Dendritic cell treated with granulocyte-macrophage colony-stimulating factor and Interleukin-4, amounts not matched to agents 40 ng/mL and 50 ng/mL, for 4 days (primary cell): ENCODE measurements around the gene WNT1.

Experiments used
- H3K27ac Mint-ChIP-seq: one replicate; pipeline ENCODE4 v1.8.0; 2022; ENCODE audit warnings: mild to moderate bottlenecking, mixed read lengths
- H3K27me3 Mint-ChIP-seq: one replicate; pipeline ENCODE4 v1.8.0; 2022; ENCODE audit warnings: mild to moderate bottlenecking, mixed read lengths
- H3K36me3 Mint-ChIP-seq: one replicate; pipeline ENCODE4 v1.8.0; 2022; ENCODE audit warnings: low read depth, mixed read lengths
- H3K4me1 Mint-ChIP-seq: one replicate; pipeline ENCODE4 v1.8.0; 2022; ENCODE audit warnings: low read depth, mixed read lengths
- H3K4me3 Mint-ChIP-seq: one replicate; pipeline ENCODE4 v1.8.0; 2022; ENCODE audit warnings: mild to moderate bottlenecking, moderate library complexity, mixed read lengths
- H3K9me3 Mint-ChIP-seq: one replicate; pipeline ENCODE4 v1.8.0; 2022; ENCODE audit warnings: mixed read lengths
- intact Hi-C: fragments of 100-400 bp; cut with micrococcal nuclease; formaldehyde crosslinking; loops from one replicate; pipeline ENCODE4 v1.15.0; 2022

Gene WNT1

GRCh38 chr12:48996794-48997718, 18.9 kb downstream of the WNT1 start:
- H3K27me3 Mint-ChIP-seq: peaks cover 89% of the 10 kb centered on the region
- H3K4me1 Mint-ChIP-seq: peaks cover 54% of the 10 kb centered on the region
- peaks cover 20% of the 10 kb centered on the region for H3K36me3 Mint-ChIP-seq
- intact Hi-C loops: loop anchor here (1.0 kb wide), 2 partner anchors 21 to 46 kb away; partner anchors contain the start of gene PRKAG1
- peak overlapping the region; percentile 51 for H3K4me3 Mint-ChIP-seq
- no peaks in the 10 kb centered on the region for H3K9me3 Mint-ChIP-seq
- no peak overlapping the region for H3K27ac Mint-ChIP-seq

DNA sequence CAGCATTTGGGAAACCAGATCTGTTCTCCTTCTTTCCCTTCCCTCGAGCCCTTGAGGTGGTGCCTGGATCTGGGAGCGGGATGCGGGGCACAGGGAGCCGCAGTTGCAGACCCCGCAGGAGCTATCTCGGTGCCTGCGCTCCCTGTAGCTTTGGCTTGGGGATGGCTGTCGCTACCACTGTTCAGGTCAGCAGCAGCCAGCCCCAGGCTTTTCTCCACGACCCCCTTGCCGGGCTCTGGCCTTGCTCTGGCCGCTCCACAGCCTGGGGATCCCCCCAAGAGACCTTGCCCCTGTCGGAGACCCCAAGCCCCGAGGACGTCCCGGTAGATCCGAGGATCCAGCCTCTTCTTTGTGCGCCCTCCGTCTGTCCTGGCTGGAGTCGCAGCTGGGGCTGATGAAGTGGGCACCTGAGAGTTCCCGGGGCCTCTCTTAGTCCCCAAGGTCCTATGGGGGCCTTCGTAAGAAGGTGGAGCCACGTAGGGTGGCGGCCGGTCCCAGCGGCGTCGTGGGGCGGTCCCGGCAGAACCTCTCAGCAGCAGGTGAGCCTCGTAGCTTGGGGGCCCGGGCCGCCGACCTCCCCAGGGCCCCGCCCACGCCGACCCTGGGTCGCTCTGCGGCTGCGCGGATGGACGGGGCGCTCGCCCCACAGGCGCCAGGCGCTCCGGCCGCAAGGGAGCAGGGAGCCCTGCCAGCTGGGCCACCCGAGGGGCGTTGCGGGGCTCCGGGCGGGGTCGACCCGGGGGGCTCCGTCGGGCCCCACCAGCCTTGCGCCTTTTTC, 19.8 kb downstream of the WNT1 start:
- intact Hi-C loops: no loop called here
- Mint-ChIP-seq H3K36me3 (peaks cover 29% of the 10 kb centered on the region), H3K4me3 (peak overlapping the region; percentile 66), H3K4me1 (peaks cover 54% of the 10 kb centered on the region), H3K27ac (no peak overlapping the region), H3K9me3 (no peaks in the 10 kb centered on the region), H3K27me3 (peaks cover 90% of the 10 kb centered on the region)

- H3K36me3 Mint-ChIP-seq: peaks cover 37% of the 10 kb centered on the region
- H3K27ac Mint-ChIP-seq: no peak overlapping the region
- H3K4me1 Mint-ChIP-seq: peaks cover 54% of the 10 kb centered on the region
- peaks cover 82% of the 10 kb centered on the region for H3K27me3 Mint-ChIP-seq
- no peaks in the 10 kb centered on the region for H3K9me3 Mint-ChIP-seq
- intact Hi-C loops: no loop called here
- H3K4me3 Mint-ChIP-seq: peak overlapping the region; percentile 66
Observed at GRCh38 chr12:48998497-48999353, 20.6 kb downstream of the WNT1 start.

- H3K27ac Mint-ChIP-seq: no peak within 1 kb of the TSS
- H3K9me3 Mint-ChIP-seq: no peaks in the 10 kb centered on the region
- intact Hi-C loops: no loop called here
- H3K4me3 Mint-ChIP-seq: peak within 1 kb of the TSS; percentile 66
- H3K27me3 Mint-ChIP-seq: peaks cover 74% of the 10 kb centered on the region
- peaks cover 58% of the 10 kb centered on the region for H3K4me1 Mint-ChIP-seq
- peaks cover 45% of the 10 kb centered on the region for H3K36me3 Mint-ChIP-seq
Observed at GRCh38 chr12:48999371-49000131, 21.4 kb downstream of the WNT1 start, which contains the start of gene DDN. Gene DDN (minus strand): TSS chr12:48999375. CDS start chr12:48999287, 88 bp downstream.

DNA sequence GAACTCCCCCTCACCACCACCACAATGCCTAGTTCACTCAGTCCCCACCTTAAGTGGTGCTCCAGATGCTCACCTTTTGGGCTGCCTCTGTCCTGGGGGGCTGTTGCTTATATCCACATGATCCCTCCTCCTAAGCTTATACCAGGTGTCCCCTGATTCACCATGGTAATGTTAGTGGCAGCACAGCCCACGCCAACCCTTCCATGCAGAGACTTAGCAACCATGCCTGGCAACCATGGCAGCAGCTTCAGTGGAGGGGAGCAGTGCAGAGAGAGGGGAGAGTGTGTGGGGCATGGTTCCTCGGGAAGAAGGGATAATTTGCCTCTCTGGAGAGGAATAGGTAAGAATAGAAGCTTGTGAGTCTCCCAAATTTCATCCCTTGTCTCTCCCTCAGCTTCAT, 22.2 kb downstream of the WNT1 start:
- H3K36me3 Mint-ChIP-seq: peaks cover 53% of the 10 kb centered on the region
- no peak overlapping the region for H3K4me3 Mint-ChIP-seq

GRCh38 chr12:49008943-49009342, 30.8 kb downstream of the WNT1 start:
- intact Hi-C loops: no loop called here
- Mint-ChIP-seq H3K36me3 (peaks cover 80% of the 10 kb centered on the region), H3K27ac (no peak overlapping the region), H3K9me3 (no peaks in the 10 kb centered on the region), H3K27me3 (no peaks in the 10 kb centered on the region), H3K4me3 (no peak overlapping the region), H3K4me1 (peaks cover 8% of the 10 kb centered on the region)

More for the DNA sequence above, 22.2 kb downstream of the WNT1 start:
- peaks cover 56% of the 10 kb centered on the region for H3K4me1 Mint-ChIP-seq
- intact Hi-C loops: no loop called here
- H3K27me3 Mint-ChIP-seq: peaks cover 66% of the 10 kb centered on the region
- no peaks in the 10 kb centered on the region for H3K9me3 Mint-ChIP-seq
- no peak overlapping the region for H3K27ac Mint-ChIP-seq

DNA sequence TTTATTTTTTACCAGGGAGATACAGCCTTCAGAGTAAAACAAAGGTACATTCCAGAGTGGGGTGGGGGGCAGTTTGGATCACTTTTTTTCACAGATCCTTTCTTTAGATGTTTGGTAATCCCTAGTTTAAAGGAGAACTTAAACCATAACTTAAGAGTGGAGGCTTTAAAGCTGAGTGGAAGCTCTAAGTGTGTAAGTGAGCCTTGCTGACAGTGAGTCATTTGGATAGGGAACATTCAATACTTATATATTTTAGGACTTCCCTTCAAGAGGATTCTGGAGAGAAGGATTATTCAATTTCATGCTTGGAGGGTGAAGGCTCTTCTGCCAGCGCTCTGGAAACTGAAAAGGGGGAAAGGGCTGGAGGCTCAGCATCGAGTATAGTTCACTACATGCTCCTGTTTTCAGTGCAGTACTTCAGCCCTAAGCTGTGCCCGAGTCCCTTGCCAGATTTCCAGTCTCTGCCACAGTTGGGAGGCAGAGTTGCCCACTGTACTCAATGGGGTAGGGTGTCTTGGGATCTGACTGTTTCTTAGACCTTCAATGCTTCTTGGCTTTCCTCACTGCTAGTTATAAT, 32.1 kb downstream of the WNT1 start:
- H3K27me3 Mint-ChIP-seq: no peaks in the 10 kb centered on the region
- intact Hi-C loops: no loop called here
- H3K36me3 Mint-ChIP-seq: peaks cover 68% of the 10 kb centered on the region
- H3K27ac Mint-ChIP-seq: no peak overlapping the region
- H3K4me1 Mint-ChIP-seq: peaks cover 1% of the 10 kb centered on the region
- no peak overlapping the region for H3K4me3 Mint-ChIP-seq
- no peaks in the 10 kb centered on the region for H3K9me3 Mint-ChIP-seq

- no peaks in the 10 kb centered on the region for H3K27me3 Mint-ChIP-seq
- intact Hi-C loops: no loop called here
- no peak overlapping the region for H3K27ac Mint-ChIP-seq
- no peak overlapping the region for H3K4me3 Mint-ChIP-seq
- no peaks in the 10 kb centered on the region for H3K9me3 Mint-ChIP-seq
- H3K36me3 Mint-ChIP-seq: peaks cover 78% of the 10 kb centered on the region
- H3K4me1 Mint-ChIP-seq: peaks cover 22% of the 10 kb centered on the region
Observed at GRCh38 chr12:49012739-49013138, 34.6 kb downstream of the WNT1 start.

DNA sequence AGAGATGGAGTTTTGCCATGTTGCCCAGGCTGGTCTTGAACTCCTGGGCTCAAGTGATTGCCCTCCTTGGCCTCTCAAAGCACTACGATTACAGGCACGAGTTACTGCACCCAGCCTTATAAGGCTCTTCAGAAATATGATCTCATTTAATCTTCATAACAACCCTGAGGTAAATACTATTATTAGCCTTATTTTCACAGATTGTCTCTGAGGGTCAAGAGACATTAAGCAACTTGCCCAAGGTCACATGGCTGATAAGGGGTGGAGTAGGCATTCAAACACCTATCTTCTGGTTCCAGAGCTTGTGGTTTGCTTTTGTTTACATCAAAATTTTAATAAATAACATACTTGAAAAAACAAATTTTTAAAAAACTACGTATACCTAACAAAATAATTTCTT, 35.3 kb downstream of the WNT1 start:
- no peaks in the 10 kb centered on the region for H3K9me3 Mint-ChIP-seq
- no peak overlapping the region for H3K27ac Mint-ChIP-seq
- intact Hi-C loops: no loop called here
- peaks cover 22% of the 10 kb centered on the region for H3K4me1 Mint-ChIP-seq
- no peaks in the 10 kb centered on the region for H3K27me3 Mint-ChIP-seq
- peaks cover 71% of the 10 kb centered on the region for H3K36me3 Mint-ChIP-seq
- no peak overlapping the region for H3K4me3 Mint-ChIP-seq

- Mint-ChIP-seq H3K27ac (no peak overlapping the region), H3K36me3 (peaks cover 59% of the 10 kb centered on the region), H3K4me1 (peaks cover 30% of the 10 kb centered on the region), H3K9me3 (no peaks in the 10 kb centered on the region), H3K4me3 (no peak overlapping the region), H3K27me3 (no peaks in the 10 kb centered on the region)
- intact Hi-C loops: no loop called here
Observed at GRCh38 chr12:49014547-49014946, 36.4 kb downstream of the WNT1 start.

DNA sequence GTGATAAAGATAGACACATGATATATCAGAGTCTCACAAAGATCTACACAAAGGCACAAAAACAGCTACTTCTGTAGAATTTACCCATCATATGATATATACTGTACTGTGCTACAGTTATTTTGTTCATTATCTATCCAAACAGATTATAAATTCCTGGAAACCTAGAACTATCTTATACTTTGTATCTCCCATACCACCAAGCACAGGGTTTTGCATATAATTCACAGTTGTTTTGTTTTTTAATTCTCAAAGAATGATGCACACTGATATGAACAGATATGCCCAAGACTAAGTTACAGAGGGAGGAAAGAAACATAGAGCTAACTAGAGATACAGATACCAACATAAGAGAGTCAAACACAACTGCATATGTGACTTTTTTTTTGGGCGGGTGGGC, 37.1 kb downstream of the WNT1 start:
- H3K4me3 Mint-ChIP-seq: no peak overlapping the region
- intact Hi-C loops: no loop called here

GRCh38 chr12:49017891-49018260, 39.8 kb downstream of the WNT1 start:
- intact Hi-C loops: loop anchor here (1.0 to 2.0 kb wide), 2 partner anchors 22 to 39 kb away; no protein-coding TSS in a partner anchor
- Mint-ChIP-seq H3K4me1 (peaks cover 44% of the 10 kb centered on the region), H3K4me3 (peak overlapping the region; percentile 91), H3K27ac (peak overlapping the region; percentile 99), H3K9me3 (no peaks in the 10 kb centered on the region), H3K36me3 (peaks cover 52% of the 10 kb centered on the region), H3K27me3 (no peaks in the 10 kb centered on the region)

More for the DNA sequence above, 37.1 kb downstream of the WNT1 start:
- H3K9me3 Mint-ChIP-seq: no peaks in the 10 kb centered on the region
- peaks cover 53% of the 10 kb centered on the region for H3K36me3 Mint-ChIP-seq
- peak overlapping the region; percentile 17 for H3K27ac Mint-ChIP-seq
- H3K27me3 Mint-ChIP-seq: no peaks in the 10 kb centered on the region
- peaks cover 36% of the 10 kb centered on the region for H3K4me1 Mint-ChIP-seq
